GM19467 (cell line): ENCODE data around the gene MSH4.
"Not testable (repeated sequence)": the region's sequence is repeated elsewhere in the genome, so short reads cannot be mapped to it uniquely, and the experiment has no call there.

Source experiments
- ATAC-seq: cut with Tn5 transposase; IDR thresholded peaks from one replicate; pipeline ENCODE4 v1.9.1; 2021; ENCODE audit warnings: mild to moderate bottlenecking, moderate library complexity; ENCODE audit not compliant: unreplicated experiment

The MSH4 gene

DNA sequence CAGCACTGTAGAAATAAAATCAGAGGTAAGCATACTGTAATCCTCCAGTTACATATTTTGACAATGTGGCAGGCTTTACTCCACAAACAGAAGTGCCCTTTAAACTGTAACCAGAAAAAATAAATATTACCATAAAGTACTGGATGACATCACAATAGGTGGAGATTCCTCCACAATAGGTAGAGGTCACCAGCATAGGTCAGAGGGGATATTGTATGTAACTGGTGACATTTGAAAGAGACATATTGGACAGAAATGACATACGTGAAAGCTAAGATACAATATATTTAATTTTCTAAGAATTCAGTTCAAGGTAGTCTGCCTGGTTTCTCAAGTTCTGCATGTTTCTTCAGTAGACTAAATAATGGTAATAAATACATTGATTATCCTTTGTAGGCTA lies 135.6 kb downstream of the MSH4 start, which contains the start of gene ASB17:
TSS of gene ASB17 (minus strand) at position 101 of the 400 bp plus-strand sequence. CDS start 113 bp downstream, outside the sequence.
- ATAC-seq: no peak

DNA sequence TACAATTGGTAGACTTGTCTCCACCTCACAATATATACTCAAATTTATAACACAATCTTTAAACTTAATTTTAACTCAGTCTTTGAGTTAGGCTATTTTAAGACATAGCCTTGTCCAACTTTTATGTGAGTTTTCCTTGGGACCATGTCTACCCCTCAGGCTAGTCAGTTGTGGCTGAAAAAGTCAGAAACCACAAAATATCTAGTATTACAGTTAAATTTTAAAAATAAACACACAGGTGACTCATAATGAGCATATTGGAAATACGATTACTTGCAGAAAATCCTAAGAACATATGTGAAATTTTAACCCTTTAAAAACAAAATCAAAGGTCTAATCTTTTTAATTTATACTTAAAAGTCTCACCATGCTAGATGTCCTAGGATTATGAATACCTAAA lies 140.4 kb downstream of the MSH4 start:
- no peak for ATAC-seq

DNA sequence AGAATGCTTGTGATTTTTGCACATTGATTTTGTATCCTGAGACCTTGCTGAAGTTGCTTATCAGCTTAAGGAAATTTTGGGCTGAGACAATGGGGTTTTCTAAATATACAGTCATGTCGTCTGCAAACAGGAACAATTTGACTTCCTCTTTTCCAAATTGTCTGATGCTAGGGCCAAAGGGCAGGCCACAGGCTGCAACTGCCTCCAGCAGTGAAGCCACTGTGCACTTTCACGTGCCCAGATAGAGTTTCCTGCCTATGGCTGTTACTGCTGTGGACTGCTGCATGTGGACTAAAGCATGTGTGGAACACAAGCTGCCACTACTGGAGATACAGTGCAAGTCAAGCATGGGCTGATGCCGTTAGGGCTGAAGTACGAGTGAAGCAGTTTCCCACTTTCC lies 146.4 kb downstream of the MSH4 start:
- ATAC-seq: not testable (repeated sequence)

DNA sequence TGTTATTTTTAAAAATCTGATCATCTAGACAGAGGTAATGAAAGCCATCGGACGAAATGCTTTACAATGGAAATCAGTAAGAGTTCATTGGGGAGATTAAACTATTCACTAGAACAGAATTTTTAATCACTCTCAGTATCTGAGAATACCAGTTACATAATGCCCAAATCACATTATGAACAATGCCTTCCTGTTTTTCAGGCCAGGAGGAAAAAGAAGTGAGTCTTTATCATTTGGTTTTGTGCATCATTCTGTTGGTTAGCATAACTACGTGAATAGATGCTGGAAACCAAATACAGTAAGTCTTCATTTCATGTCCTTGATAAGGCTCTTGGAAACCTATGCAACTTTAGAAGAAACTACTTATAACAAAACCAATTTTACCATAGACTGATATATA lies 153.5 kb downstream of the MSH4 start:
- ATAC-seq: no peak

DNA sequence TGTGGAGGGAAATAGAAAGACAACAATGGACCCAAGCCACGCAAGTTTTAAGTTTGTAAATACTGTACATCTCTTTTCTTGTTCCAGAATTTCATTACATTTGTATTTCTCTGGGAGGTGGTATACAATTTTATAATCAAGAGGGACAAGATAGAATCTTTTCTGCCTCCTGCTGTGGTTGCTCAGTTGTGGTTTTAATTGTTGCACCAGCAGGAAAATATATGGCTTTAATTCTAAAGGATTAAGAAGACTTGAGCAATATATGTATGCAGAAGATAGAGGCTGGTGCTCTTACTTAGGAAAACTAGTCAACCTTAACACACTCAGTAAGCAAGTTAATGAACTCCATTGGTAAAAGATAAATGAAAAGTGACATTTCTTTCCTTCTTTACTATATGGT lies 155.3 kb downstream of the MSH4 start:
- no peak for ATAC-seq

DNA sequence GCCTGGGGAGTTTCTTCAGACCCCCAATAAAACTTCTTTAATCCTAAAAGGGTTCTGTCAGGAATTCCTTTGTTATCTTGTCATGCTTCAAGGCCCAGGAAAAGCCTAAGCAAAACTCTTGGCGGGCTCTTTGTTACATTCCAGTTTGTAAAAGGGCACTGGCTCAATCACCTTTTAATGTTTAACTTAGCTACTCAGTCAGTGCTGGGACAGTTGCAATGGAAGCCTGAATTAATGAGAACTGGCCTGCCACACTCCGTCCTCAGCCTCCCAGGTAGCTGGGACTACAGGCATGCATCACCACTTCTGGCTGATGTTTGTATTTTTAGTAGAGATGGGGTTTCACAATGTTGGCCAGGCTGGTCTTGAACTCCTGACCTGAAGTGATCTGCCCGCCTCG lies 156.8 kb downstream of the MSH4 start:
- ATAC-seq: no peak

DNA sequence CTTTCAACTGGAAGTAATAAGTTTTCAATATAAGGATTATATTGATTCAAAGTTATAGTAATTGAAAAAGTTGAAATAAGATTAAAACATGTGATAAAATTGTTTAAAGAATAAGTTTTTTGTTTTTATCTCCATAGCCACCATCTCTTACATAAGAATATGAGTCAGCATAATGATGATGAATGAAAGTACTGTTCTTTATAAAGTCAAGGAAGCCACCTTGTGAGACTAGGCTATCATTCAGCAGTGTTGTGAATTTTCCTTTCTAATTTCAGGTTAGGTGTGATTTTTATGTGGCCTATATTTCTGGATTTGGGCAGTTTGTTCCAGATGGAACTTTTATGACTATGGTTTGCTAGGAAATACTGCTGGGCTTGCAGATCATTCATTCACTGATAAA lies 157.9 kb downstream of the MSH4 start:
- no peak for ATAC-seq
